ENCODE results near the gene LGALS8. TPM values are rescaled to one million over a fixed set of nuclear protein-coding genes. Genes with fewer than 3 reads are reported as not detected.
"Not testable (repeated sequence)": the region's sequence is repeated elsewhere in the genome, so short reads cannot be mapped to it uniquely, and the experiment has no call there.

LGALS8 gene
- total RNA-seq, 1 experiment from 2014 or later, result 15.0 TPM

GRCh38 chr1:236576004-236576403 is 52.2 kb downstream of the LGALS8 start:
- H3K36me3 ChIP-seq, result peaks cover 69% of the 10 kb centered on the region
- no peak overlapping the region for H3K4me3 ChIP-seq
- H3K4me1 ChIP-seq, result no peaks in the 10 kb centered on the region
- no peak overlapping the region for H3K27ac ChIP-seq
- no peaks in the 10 kb centered on the region for H3K27me3 ChIP-seq
- no peaks in the 10 kb centered on the region for H3K9me3 ChIP-seq (replicated peaks)
- no peak for DNase-seq

GRCh38 chr1:236577041-236577440 is 53.3 kb downstream of the LGALS8 start:
- not testable (repeated sequence) for DNase-seq; H3K4me3 ChIP-seq; H3K4me1 ChIP-seq; H3K9me3 ChIP-seq (replicated peaks); H3K27me3 ChIP-seq; H3K27ac ChIP-seq
- H3K36me3 ChIP-seq, result peaks cover 64% of the 10 kb centered on the region

- Histone ChIP-seq H3K27me3 (no peaks in the 10 kb centered on the region), H3K27ac (no peak overlapping the region), H3K4me1 (no peaks in the 10 kb centered on the region), H3K9me3 (replicated peaks) (no peaks in the 10 kb centered on the region), H3K36me3 (peaks cover 65% of the 10 kb centered on the region), H3K4me3 (no peak overlapping the region)
- DNase-seq, result no peak
These were observed 54.9 kb downstream of the LGALS8 start for GRCh38 chr1:236578661-236579060.

- not testable (repeated sequence) for H3K27ac ChIP-seq; H3K4me3 ChIP-seq; H3K4me1 ChIP-seq; H3K9me3 ChIP-seq (replicated peaks); H3K27me3 ChIP-seq; DNase-seq
- peaks cover 65% of the 10 kb centered on the region for H3K36me3 ChIP-seq
These were observed 56.6 kb downstream of the LGALS8 start for GRCh38 chr1:236580404-236580803.

GRCh38 chr1:236581528-236581927 is 57.7 kb downstream of the LGALS8 start:
- peaks cover 68% of the 10 kb centered on the region for H3K36me3 ChIP-seq
- DNase-seq, result no peak
- no peaks in the 10 kb centered on the region for H3K9me3 ChIP-seq (replicated peaks)

GRCh38 chr1:236589531-236589930 is 65.7 kb downstream of the LGALS8 start:
- Histone ChIP-seq H3K4me1 (no peaks in the 10 kb centered on the region), H3K27ac (no peak overlapping the region), H3K36me3 (peaks cover 75% of the 10 kb centered on the region), H3K4me3 (no peak overlapping the region), H3K9me3 (replicated peaks) (no peaks in the 10 kb centered on the region), H3K27me3 (no peaks in the 10 kb centered on the region)
- no peak for DNase-seq

More at GRCh38 chr1:236581528-236581927, 57.7 kb downstream of the LGALS8 start:
- H3K4me3 ChIP-seq, result no peak overlapping the region
- H3K27ac ChIP-seq, result no peak overlapping the region
- no peaks in the 10 kb centered on the region for H3K27me3 ChIP-seq
- no peaks in the 10 kb centered on the region for H3K4me1 ChIP-seq

GRCh38 chr1:236590553-236591150 is 66.9 kb downstream of the LGALS8 start:
- DNase-seq, result no peak
- no peak overlapping the region for H3K27ac ChIP-seq
- no peak overlapping the region for H3K4me3 ChIP-seq
- no peaks in the 10 kb centered on the region for H3K4me1 ChIP-seq
- H3K9me3 ChIP-seq (replicated peaks), result no peaks in the 10 kb centered on the region
- H3K36me3 ChIP-seq, result peaks cover 75% of the 10 kb centered on the region
- H3K27me3 ChIP-seq, result no peaks in the 10 kb centered on the region

- DNase-seq, result no peak
- Histone ChIP-seq H3K27ac (no peak overlapping the region), H3K4me3 (no peak overlapping the region), H3K4me1 (peaks cover 3% of the 10 kb centered on the region; the same call in 1 of the 2 replicates), H3K36me3 (peaks cover 31% of the 10 kb centered on the region), H3K9me3 (replicated peaks) (no peaks in the 10 kb centered on the region), H3K27me3 (no peaks in the 10 kb centered on the region; the same call in 1 of the 2 replicates)
These were observed 78.4 kb downstream of the LGALS8 start for GRCh38 chr1:236602171-236602570.

Other genes with a start within 250 kb of the LGALS8 start
- gene ERO1B, start 242.0 kb upstream of the LGALS8 start, total RNA-seq (2014; rRNA removed; shearing (Covaris generic)), result 2.3 and 3.6 TPM in 2 replicates
- gene EDARADD, start 129.7 kb upstream of the LGALS8 start, total RNA-seq (2014; rRNA removed; shearing (Covaris generic)), result 3.8 and 4.3 TPM in 2 replicates
- 53.4 and 55.1 TPM in 2 replicates for gene HEATR1, start 80.5 kb downstream of the LGALS8 start, total RNA-seq (2014; rRNA removed; shearing (Covaris generic))
- gene ACTN2, start 162.5 kb downstream of the LGALS8 start, total RNA-seq (2014; rRNA removed; shearing (Covaris generic)), result 2.0 and 3.0 TPM in 2 replicates

Measured in SJCRH30 (cell line).